Body of pancreas (tissue), 4 donors: ENCODE measurements around the gene EOMES. TPM values are rescaled to one million over a fixed set of nuclear protein-coding genes. Genes with fewer than 3 reads are reported as not detected.

ENCODE experiments used
- ATAC-seq: fragments of 150-250 bp; one replicate; pipeline ENCODE4 v1.9.1; 2016
- DNase-seq, 4 donors: peaks; one replicate each; pipeline ENCODE4 v3.0.0-alpha.2; 2019
- H3K27ac ChIP-seq, 4 donors: fragments of 200-600 bp; sonication (generic); 1 replicate in 3 of 4; 2 replicates in 1 of 4; pipeline versions ENCODE4 v1.5.1 to v1.6.1; 2016 to 2019; ENCODE audit warnings: mild to moderate bottlenecking in 1 of 4, mixed read lengths in 1 of 4, moderate library complexity in 1 of 4
- H3K27me3 ChIP-seq, 2 donors: fragments of 200-600 bp; sonication (generic); one replicate each; pipeline ENCODE4 v1.6.0; 2016; ENCODE audit warnings: mild to moderate bottlenecking in 1 of 2
- H3K36me3 ChIP-seq, 2 donors: fragments of 200-600 bp; sonication (generic); replicated peaks in 1 of 2; 2 replicates each; pipeline ENCODE4 v1.5.1; 2016; ENCODE audit warnings: low read depth in 2 of 2; ENCODE audit not compliant: insufficient read depth in 1 of 2
- H3K4me1 ChIP-seq: fragments of 200-600 bp; sonication (generic); one replicate; pipeline ENCODE4 v1.6.0; 2016
- H3K4me3 ChIP-seq, 2 donors: fragments of 200-600 bp; sonication (generic); 1 replicate in 1 of 2; 2 replicates in 1 of 2; pipeline ENCODE4 v1.5.1; 2016 to 2019
- H3K9me3 ChIP-seq, 3 donors: fragments of 200-600 bp; sonication (generic); 1 replicate in 2 of 3; 2 replicates in 1 of 3; pipeline ENCODE4 v1.5.1; 2016
- POLR2A ChIP-seq, 3 donors: fragments of 450-650 bp; IDR thresholded peaks; one replicate each; pipeline ENCODE4 v1.6.1; 2016; ENCODE audit warnings: antibody characterized with exemption in 3 of 3, mild to moderate bottlenecking in 2 of 3
- WGBS, 2 donors: methylation state at CpG; one replicate each; pipeline ENCODE4 v1.1.5; 2017; 5-methylcytosine and 5-hydroxymethylcytosine counted together
- intact Hi-C: fragments of 100-400 bp; cut with DNase I; formaldehyde crosslinking; loops from one replicate; pipeline ENCODE4 v1.15.1; 2023
- total RNA-seq, 2 donors: library from RNA; depleted of rRNA; stranded (reverse); fragments of >200 nt; gene quantifications; one replicate each; pipeline ENCODE4 v1.1.0, GENCODE V29; 2016
- TF ChIP-seq, protein P1 (sequence below), 7 experiments: fragments of 450-650 bp in 4 of 7; fragments of 200-600 bp in 3 of 7; sonication (generic) in 3 of 7; IDR thresholded peaks; one replicate each; pipeline ENCODE4 v1.5.1; 2016 to 2019; ENCODE audit warnings: antibody characterized with exemption in 7 of 7

EOMES gene
- total RNA-seq, 2 donors from 2014 or later, result 0.52 TPM; not detected in 1

DNA sequence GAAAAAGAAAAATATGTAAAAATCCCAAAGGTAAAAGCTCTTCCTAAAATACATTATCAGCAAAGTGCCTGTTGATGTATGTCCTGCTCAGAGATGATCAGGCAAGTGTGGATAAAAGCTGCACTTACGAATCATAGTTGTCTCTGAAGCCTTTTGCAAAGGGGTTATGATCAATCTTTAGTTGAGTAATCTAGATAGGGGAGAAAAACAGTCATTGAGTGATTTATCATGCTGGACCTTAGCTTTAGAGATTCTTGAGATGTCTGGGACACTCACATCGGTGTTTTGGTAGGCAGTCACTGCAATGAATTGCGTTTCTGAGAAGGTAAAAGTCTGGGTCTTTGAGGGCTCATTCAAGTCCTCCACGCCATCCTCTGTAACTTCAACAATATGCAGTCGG is 3.7 kb downstream of the EOMES start:
- DNase-seq (no peak), ATAC-seq (no peak)
- Histone ChIP-seq H3K27me3 (peaks cover 0 to 23% of the 10 kb centered on the region in 2 donors), H3K4me1 (peaks cover 47% of the 10 kb centered on the region), H3K9me3 (no peaks in the 10 kb centered on the region), H3K36me3 (no peaks in the 10 kb centered on the region), H3K4me3 (no peak overlapping the region), H3K27ac (no peak overlapping the region)
- intact Hi-C loops, result loop anchor here (10.0 kb wide), 1 partner anchor 596 kb away; no protein-coding TSS in a partner anchor
- WGBS, 2 donors, result 70 to 74% methylated on average over 5 of the region's 5 CpGs
- no peak for TF ChIP-seq POLR2A (IDR thresholded peaks at IDR 0.05)
- TF ChIP-seq, protein P1, sequence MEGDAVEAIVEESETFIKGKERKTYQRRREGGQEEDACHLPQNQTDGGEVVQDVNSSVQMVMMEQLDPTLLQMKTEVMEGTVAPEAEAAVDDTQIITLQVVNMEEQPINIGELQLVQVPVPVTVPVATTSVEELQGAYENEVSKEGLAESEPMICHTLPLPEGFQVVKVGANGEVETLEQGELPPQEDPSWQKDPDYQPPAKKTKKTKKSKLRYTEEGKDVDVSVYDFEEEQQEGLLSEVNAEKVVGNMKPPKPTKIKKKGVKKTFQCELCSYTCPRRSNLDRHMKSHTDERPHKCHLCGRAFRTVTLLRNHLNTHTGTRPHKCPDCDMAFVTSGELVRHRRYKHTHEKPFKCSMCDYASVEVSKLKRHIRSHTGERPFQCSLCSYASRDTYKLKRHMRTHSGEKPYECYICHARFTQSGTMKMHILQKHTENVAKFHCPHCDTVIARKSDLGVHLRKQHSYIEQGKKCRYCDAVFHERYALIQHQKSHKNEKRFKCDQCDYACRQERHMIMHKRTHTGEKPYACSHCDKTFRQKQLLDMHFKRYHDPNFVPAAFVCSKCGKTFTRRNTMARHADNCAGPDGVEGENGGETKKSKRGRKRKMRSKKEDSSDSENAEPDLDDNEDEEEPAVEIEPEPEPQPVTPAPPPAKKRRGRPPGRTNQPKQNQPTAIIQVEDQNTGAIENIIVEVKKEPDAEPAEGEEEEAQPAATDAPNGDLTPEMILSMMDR (IDR thresholded peaks at IDR 0.05), result no peak

GRCh38 chr3:27717200-27717852 is 4.8 kb downstream of the EOMES start:
- H3K4me1 ChIP-seq, result peaks cover 40% of the 10 kb centered on the region
- ATAC-seq (no peak), DNase-seq (no peak)
- WGBS, 2 donors, result 79 to 81% methylated on average over 16 of the region's 16 CpGs
- H3K27ac ChIP-seq, result no peak overlapping the region
- intact Hi-C loops, result loop anchor here (10.0 kb wide), 1 partner anchor 597 kb away; no protein-coding TSS in a partner anchor
- no peaks in the 10 kb centered on the region for H3K9me3 ChIP-seq
- TF ChIP-seq, protein P1 (IDR thresholded peaks at IDR 0.05), result no peak
- no peak for TF ChIP-seq POLR2A (IDR thresholded peaks at IDR 0.05)
- no peaks in the 10 kb centered on the region for H3K36me3 ChIP-seq
- no peak overlapping the region for H3K4me3 ChIP-seq
- H3K27me3 ChIP-seq, result peaks cover 0 to 19% of the 10 kb centered on the region in 2 donors

GRCh38 chr3:27716309-27716708 is 5.8 kb downstream of the EOMES start:
- TF ChIP-seq POLR2A (IDR thresholded peaks at IDR 0.05), result no peak
- TF ChIP-seq, protein P1 (IDR thresholded peaks at IDR 0.05), result no peak
- ATAC-seq (no peak), DNase-seq (no peak)
- intact Hi-C loops, result loop anchor here (10.0 kb wide), 1 partner anchor 598 kb away; no protein-coding TSS in a partner anchor
- Histone ChIP-seq H3K27ac (no peak overlapping the region), H3K9me3 (no peaks in the 10 kb centered on the region), H3K4me3 (no peak overlapping the region), H3K27me3 (peaks cover 0 to 19% of the 10 kb centered on the region in 2 donors), H3K4me1 (peaks cover 36% of the 10 kb centered on the region), H3K36me3 (no peaks in the 10 kb centered on the region)
- 76 to 92% methylated on average over 3 of the region's 3 CpGs for WGBS, 2 donors

DNA sequence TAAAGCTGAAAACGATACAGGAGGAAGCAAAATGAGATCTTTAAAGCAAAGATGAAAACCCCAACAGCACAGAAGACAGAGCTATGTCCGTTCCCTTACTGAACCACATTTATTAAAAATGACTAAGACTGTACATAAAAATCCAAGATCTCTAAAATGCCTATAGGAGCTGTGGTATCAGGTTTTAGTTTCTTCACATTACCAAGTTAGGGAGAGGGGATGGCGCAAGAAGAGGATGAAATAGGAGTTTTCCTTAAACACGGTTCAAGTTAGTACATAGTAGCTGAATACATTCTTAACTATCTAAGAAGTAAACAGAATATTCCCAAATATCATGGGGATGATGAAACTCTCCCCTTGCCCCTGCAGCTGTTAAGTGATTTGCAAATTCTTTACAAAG is 6.3 kb downstream of the EOMES start:
- Histone ChIP-seq H3K4me3 (no peak overlapping the region), H3K27ac (no peak overlapping the region), H3K9me3 (no peaks in the 10 kb centered on the region), H3K4me1 (peaks cover 32% of the 10 kb centered on the region), H3K36me3 (no peaks in the 10 kb centered on the region), H3K27me3 (peaks cover 0 to 19% of the 10 kb centered on the region in 2 donors)
- DNase-seq, result no peak
- no peak for TF ChIP-seq POLR2A (IDR thresholded peaks at IDR 0.05)
- no peak for ATAC-seq
- 70 to 75% methylated on average over 4 of the region's 4 CpGs for WGBS, 2 donors
- intact Hi-C loops, result loop anchor here (10.0 kb wide), 1 partner anchor 599 kb away; no protein-coding TSS in a partner anchor

GRCh38 chr3:27715454-27715806 is 6.7 kb downstream of the EOMES start:
- ATAC-seq (no peak), DNase-seq (no peak)
- Histone ChIP-seq H3K27ac (no peak overlapping the region), H3K9me3 (no peaks in the 10 kb centered on the region), H3K27me3 (peaks cover 0 to 19% of the 10 kb centered on the region in 2 donors), H3K4me3 (no peak overlapping the region), H3K36me3 (no peaks in the 10 kb centered on the region), H3K4me1 (peaks cover 29% of the 10 kb centered on the region)
- TF ChIP-seq, protein P1 (IDR thresholded peaks at IDR 0.05), result no peak
- no peak for TF ChIP-seq POLR2A (IDR thresholded peaks at IDR 0.05)
- intact Hi-C loops, result loop anchor here (10.0 kb wide), 1 partner anchor 599 kb away; no protein-coding TSS in a partner anchor
- WGBS, 2 donors, result 14 to 22% methylated on average over 11 of the region's 11 CpGs
